Activated naive CD8-positive, alpha-beta T cell treated with anti-CD3 and anti-CD28 coated beads for 36 hours (primary cell): ENCODE data around the gene PPP2CA. TPM values are rescaled to one million over a fixed set of nuclear protein-coding genes. Genes with fewer than 3 reads are reported as not detected.
A peak's percentile ranks its signal among the peaks of the same experiment; 100 is the strongest.
"Not testable (repeated sequence)": the region's sequence is repeated elsewhere in the genome, so short reads cannot be mapped to it uniquely, and the experiment has no call there.

ENCODE experiments used
- DNase-seq: peaks from one replicate; pipeline ENCODE4 v3.0.0; 2021
- H3K27ac Mint-ChIP-seq: one replicate; pipeline ENCODE4 v1.8.0; 2022; ENCODE audit warnings: mild to moderate bottlenecking, moderate library complexity, mixed read lengths
- H3K27me3 Mint-ChIP-seq: one replicate; pipeline ENCODE4 v1.8.0; 2022; ENCODE audit warnings: mild to moderate bottlenecking, mixed read lengths
- H3K36me3 Mint-ChIP-seq: one replicate; pipeline ENCODE4 v1.8.0; 2021; ENCODE audit warnings: mild to moderate bottlenecking, mixed read lengths
- H3K4me1 Mint-ChIP-seq: one replicate; pipeline ENCODE4 v1.8.0; 2021; ENCODE audit warnings: mixed read lengths
- H3K4me3 Mint-ChIP-seq: one replicate; pipeline ENCODE4 v1.8.0; 2022; ENCODE audit warnings: mild to moderate bottlenecking, moderate library complexity, mixed read lengths
- H3K9me3 Mint-ChIP-seq: one replicate; pipeline ENCODE4 v1.8.0; 2022; ENCODE audit warnings: mixed read lengths
- total RNA-seq, 2 experiments: library from RNA; stranded (reverse); gene quantifications; one replicate each; pipeline ENCODE4 v1.2.3, GENCODE V29; 2021

PPP2CA gene
- total RNA-seq, 2 experiments from 2014 or later = 183 to 193 TPM

- Mint-ChIP-seq H3K27ac (peak overlapping the region; percentile 98), H3K9me3 (no peaks in the 10 kb centered on the region), H3K4me1 (peaks cover 45% of the 10 kb centered on the region), H3K4me3 (peak overlapping the region; percentile 97), H3K27me3 (no peaks in the 10 kb centered on the region), H3K36me3 (peaks cover 48% of the 10 kb centered on the region)
- peak; percentile 81 for DNase-seq
Observed at GRCh38 chr5:134224888-134225779, 739 bp downstream of the PPP2CA start.

GRCh38 chr5:134223406-134224248 lies 2.2 kb downstream of the PPP2CA start:
- no peak for DNase-seq
- peak overlapping the region; percentile 98 for H3K27ac Mint-ChIP-seq
- peaks cover 60% of the 10 kb centered on the region for H3K36me3 Mint-ChIP-seq
- H3K4me1 Mint-ChIP-seq = peaks cover 59% of the 10 kb centered on the region
- H3K4me3 Mint-ChIP-seq = peak overlapping the region; percentile 97
- H3K9me3 Mint-ChIP-seq = no peaks in the 10 kb centered on the region
- H3K27me3 Mint-ChIP-seq = no peaks in the 10 kb centered on the region

- H3K27me3 Mint-ChIP-seq, H3K9me3 Mint-ChIP-seq, DNase-seq, H3K4me3 Mint-ChIP-seq, H3K27ac Mint-ChIP-seq: not testable (repeated sequence)
- Mint-ChIP-seq H3K4me1 (peaks cover 63% of the 10 kb centered on the region), H3K36me3 (peaks cover 56% of the 10 kb centered on the region)
Observed at GRCh38 chr5:134221690-134222089, 4.2 kb downstream of the PPP2CA start.

DNA sequence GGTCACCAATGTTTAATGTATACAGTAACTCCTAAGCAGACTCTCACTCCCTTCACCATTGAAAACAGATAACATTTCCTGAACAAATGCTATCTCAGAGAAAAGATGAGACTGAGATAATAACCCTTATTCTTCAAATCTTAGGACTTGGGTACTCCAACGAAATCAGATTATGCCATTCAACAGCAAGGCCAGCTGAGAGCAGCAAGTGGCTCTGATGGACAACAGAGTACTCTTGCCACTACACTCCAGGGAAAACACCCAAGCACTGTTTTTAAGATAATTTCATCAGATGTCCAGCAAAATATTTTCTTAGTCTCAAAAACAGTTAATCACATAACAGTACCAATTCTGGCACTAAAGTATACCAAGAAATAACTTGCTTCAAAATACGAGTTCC lies 10.1 kb downstream of the PPP2CA start:
- Mint-ChIP-seq H3K9me3 (no peaks in the 10 kb centered on the region), H3K27ac (peak overlapping the region; percentile 45), H3K27me3 (no peaks in the 10 kb centered on the region), H3K4me1 (peaks cover 60% of the 10 kb centered on the region), H3K4me3 (no peak overlapping the region), H3K36me3 (peaks cover 44% of the 10 kb centered on the region)
- DNase-seq = no peak

GRCh38 chr5:134211263-134212031 lies 14.4 kb downstream of the PPP2CA start:
- H3K9me3 Mint-ChIP-seq, H3K4me3 Mint-ChIP-seq, DNase-seq, H3K27me3 Mint-ChIP-seq, H3K27ac Mint-ChIP-seq: not testable (repeated sequence)
- Mint-ChIP-seq H3K36me3 (peaks cover 24% of the 10 kb centered on the region), H3K4me1 (peaks cover 45% of the 10 kb centered on the region)

DNA sequence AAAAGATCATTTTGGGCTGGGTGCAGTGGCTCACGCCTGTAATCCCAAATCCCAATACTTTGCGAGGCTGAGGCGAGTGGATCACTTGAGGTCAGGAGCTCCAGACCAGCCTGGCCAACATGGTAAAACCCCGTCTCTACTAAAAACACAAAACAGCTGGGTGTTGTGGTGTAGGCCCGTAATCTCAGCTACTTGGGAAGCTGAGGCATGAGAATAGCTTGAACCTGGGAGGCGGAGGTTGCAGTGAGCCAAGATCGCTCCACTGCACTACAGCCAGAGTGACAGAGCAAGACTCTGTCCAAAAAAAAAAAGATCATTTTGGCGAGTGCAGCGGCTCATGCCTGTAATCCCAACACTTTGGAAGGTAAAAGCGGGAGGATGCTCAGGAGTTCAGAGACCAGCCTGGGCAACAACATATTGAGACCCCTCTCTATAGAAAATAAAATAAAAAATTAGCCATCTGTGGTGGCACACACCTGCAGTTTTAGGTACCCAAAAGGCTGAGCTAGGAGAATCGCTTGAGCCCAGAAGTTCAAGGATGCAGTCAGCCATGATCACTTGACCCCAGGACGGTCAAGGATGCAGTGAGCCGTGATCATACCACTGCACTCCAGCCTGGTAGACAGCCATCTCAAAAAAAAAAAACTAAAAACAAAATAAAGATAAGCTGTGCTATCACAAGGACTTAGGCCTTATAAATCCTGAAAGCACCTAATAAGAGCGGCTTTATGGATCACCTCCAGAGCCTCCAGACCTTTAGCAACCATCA lies 16.2 kb downstream of the PPP2CA start:
- H3K9me3 Mint-ChIP-seq = no peaks in the 10 kb centered on the region
- H3K4me1 Mint-ChIP-seq = peaks cover 40% of the 10 kb centered on the region
- H3K27me3 Mint-ChIP-seq = no peaks in the 10 kb centered on the region
- DNase-seq = no peak
- H3K4me3 Mint-ChIP-seq = no peak overlapping the region
- H3K36me3 Mint-ChIP-seq = peaks cover 24% of the 10 kb centered on the region
- H3K27ac Mint-ChIP-seq = peak overlapping the region; percentile 25

DNA sequence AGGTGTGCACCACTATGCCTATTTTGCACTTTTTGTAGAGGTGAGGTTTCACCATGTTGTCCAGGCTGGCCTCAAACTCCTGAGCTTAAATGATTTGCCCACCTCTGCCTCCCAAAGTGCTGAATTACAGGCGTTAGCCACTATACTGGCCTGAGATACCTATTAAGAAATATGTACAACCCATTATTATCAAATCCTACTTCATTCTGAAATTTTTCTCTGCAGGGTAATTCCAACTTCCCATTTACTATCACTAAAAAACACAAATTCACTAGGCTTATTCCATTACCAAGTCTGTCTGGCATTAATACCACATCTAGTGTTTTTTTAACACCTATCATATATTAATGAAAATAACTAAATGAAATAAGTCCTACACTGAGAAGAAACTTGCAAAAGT lies 18.2 kb downstream of the PPP2CA start:
- H3K36me3 Mint-ChIP-seq = peaks cover 25% of the 10 kb centered on the region
- DNase-seq = no peak
- peak overlapping the region; percentile 16 for H3K27ac Mint-ChIP-seq
- no peak overlapping the region for H3K4me3 Mint-ChIP-seq
- no peaks in the 10 kb centered on the region for H3K9me3 Mint-ChIP-seq
- no peaks in the 10 kb centered on the region for H3K27me3 Mint-ChIP-seq
- H3K4me1 Mint-ChIP-seq = peaks cover 30% of the 10 kb centered on the region

- no peak overlapping the region for H3K4me3 Mint-ChIP-seq
- H3K9me3 Mint-ChIP-seq = no peaks in the 10 kb centered on the region
- peak overlapping the region; percentile 51 for H3K27ac Mint-ChIP-seq
- peaks cover 24% of the 10 kb centered on the region for H3K4me1 Mint-ChIP-seq
- DNase-seq = no peak
- H3K27me3 Mint-ChIP-seq = no peaks in the 10 kb centered on the region
- peaks cover 25% of the 10 kb centered on the region for H3K36me3 Mint-ChIP-seq
Observed at GRCh38 chr5:134206627-134207160, 19.2 kb downstream of the PPP2CA start.

- no peak for DNase-seq
- H3K36me3 Mint-ChIP-seq = peaks cover 24% of the 10 kb centered on the region
Observed at GRCh38 chr5:134204575-134204974, 21.3 kb downstream of the PPP2CA start.

DNA sequence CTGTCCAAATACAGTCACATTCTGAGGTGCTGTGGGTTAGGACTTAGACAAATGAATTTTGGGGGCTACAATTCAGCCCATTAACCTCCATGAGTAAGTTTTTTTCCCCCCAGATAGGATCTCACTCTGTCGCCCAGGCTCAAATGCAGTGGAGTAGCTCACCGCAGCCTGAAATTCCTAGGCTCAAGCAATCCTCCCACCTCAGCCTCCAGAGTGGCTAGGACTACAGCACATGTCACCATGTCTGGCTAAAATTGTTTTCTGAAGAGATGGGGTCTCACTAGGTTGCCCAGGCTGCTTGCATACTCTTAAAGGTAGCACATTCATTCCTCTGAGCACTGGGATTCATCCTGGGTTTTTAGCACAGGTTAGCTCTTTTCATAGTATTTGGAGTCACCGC lies 22.2 kb downstream of the PPP2CA start:
- H3K27ac Mint-ChIP-seq = no peak overlapping the region
- no peak overlapping the region for H3K4me3 Mint-ChIP-seq
- no peaks in the 10 kb centered on the region for H3K27me3 Mint-ChIP-seq
- no peaks in the 10 kb centered on the region for H3K9me3 Mint-ChIP-seq
- H3K36me3 Mint-ChIP-seq = peaks cover 28% of the 10 kb centered on the region
- peaks cover 10% of the 10 kb centered on the region for H3K4me1 Mint-ChIP-seq
- DNase-seq = no peak

More at GRCh38 chr5:134204575-134204974, 21.3 kb downstream of the PPP2CA start:
- Mint-ChIP-seq H3K4me3 (no peak overlapping the region), H3K9me3 (no peaks in the 10 kb centered on the region), H3K4me1 (peaks cover 17% of the 10 kb centered on the region), H3K27ac (no peak overlapping the region), H3K27me3 (no peaks in the 10 kb centered on the region)

DNA sequence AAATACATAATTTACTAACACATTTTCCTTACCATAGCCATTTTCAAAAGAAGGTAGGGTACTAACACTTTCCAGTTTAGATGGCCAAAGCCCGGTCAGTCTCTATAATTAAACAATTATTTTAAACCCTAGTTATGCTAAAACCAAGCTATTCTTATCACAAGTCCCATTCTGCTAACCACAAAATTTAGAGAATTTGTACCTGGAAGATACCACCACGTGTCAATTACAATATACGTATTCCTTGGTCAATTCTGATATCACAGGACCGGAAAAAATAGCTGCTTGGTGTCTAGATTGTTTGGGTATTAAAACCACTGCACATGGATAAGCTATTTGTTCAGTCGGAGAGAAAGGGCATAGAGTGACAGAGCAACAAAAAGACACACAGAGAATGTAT lies 30.2 kb downstream of the PPP2CA start:
- no peaks in the 10 kb centered on the region for H3K27me3 Mint-ChIP-seq
- no peaks in the 10 kb centered on the region for H3K4me1 Mint-ChIP-seq
- DNase-seq = no peak
- peaks cover 26% of the 10 kb centered on the region for H3K36me3 Mint-ChIP-seq
- no peak overlapping the region for H3K27ac Mint-ChIP-seq
- no peak overlapping the region for H3K4me3 Mint-ChIP-seq
- H3K9me3 Mint-ChIP-seq = no peaks in the 10 kb centered on the region

- no peak for DNase-seq
- Mint-ChIP-seq H3K36me3 (peaks cover 5% of the 10 kb centered on the region), H3K27ac (no peak overlapping the region), H3K4me3 (no peak overlapping the region), H3K9me3 (no peaks in the 10 kb centered on the region), H3K4me1 (no peaks in the 10 kb centered on the region), H3K27me3 (no peaks in the 10 kb centered on the region)
Observed at GRCh38 chr5:134189031-134189430, 36.8 kb downstream of the PPP2CA start.

- Mint-ChIP-seq H3K4me3 (no peak overlapping the region), H3K9me3 (no peaks in the 10 kb centered on the region), H3K27ac (no peak overlapping the region), H3K4me1 (no peaks in the 10 kb centered on the region), H3K27me3 (no peaks in the 10 kb centered on the region), H3K36me3 (peaks cover 2% of the 10 kb centered on the region)
- no peak for DNase-seq
Observed at GRCh38 chr5:134188092-134188491, 37.8 kb downstream of the PPP2CA start.
